OCI-LY7 (cell line): ENCODE data around the gene QRFPR. TPM values are rescaled to one million over a fixed set of nuclear protein-coding genes. Genes with fewer than 3 reads are reported as not detected.

ENCODE experiments used
- BruUV-seq: library from RNA; stranded (reverse); fragments of 400-500 nt; replicated peaks from 2 replicates; lab custom pipeline; 2021; lab: Mats Ljungman, UMichigan
- CTCF ChIA-PET: fragments of 300-600 bp; sonication (Branson Sonifier 250); formaldehyde crosslinking; loops from one replicate; lab custom pipeline; 2022; ENCODE audit warnings: antibody characterized with exemption; ENCODE audit not compliant: unreplicated experiment; lab: Charles Lee
- POLR2A ChIA-PET: fragments of 300-600 bp; sonication (Branson Sonifier 250); formaldehyde crosslinking; loops from one replicate; lab custom pipeline; 2022; ENCODE audit warnings: antibody characterized with exemption; lab: Charles Lee
- DNase-seq: peaks from one replicate; pipeline ENCODE4 v3.0.0-alpha.2; 2015; ENCODE audit warnings: low spot score
- H2AFZ ChIP-seq: fragments of 200-600 bp; sonication (generic), shearing (Covaris generic); 2 replicates; pipeline ENCODE4 v1.6.1; 2014; ENCODE audit warnings: mild to moderate bottlenecking, antibody characterized with exemption, low read length, moderate library complexity
- H3K27ac ChIP-seq: fragments of 200-600 bp; sonication (generic); 2 replicates; pipeline ENCODE4 v1.5.1; 2014; ENCODE audit warnings: mixed run types, low read depth, mild to moderate bottlenecking, moderate library complexity, low read length, inconsistent platforms; ENCODE audit not compliant: poor library complexity, severe bottlenecking
- H3K36me3 ChIP-seq: fragments of 200-600 bp; sonication (generic); 2 replicates; pipeline ENCODE4 v1.6.1; 2014; ENCODE audit warnings: mild to moderate bottlenecking, antibody characterized with exemption, low read length, moderate library complexity, mixed read lengths; ENCODE audit not compliant: insufficient read depth
- H3K4me1 ChIP-seq: fragments of 200-600 bp; sonication (generic); 2 replicates; pipeline ENCODE4 v1.5.1; 2014; ENCODE audit warnings: mild to moderate bottlenecking, low read length; ENCODE audit not compliant: insufficient read depth, poor library complexity, severe bottlenecking
- H3K4me2 ChIP-seq: fragments of 200-600 bp; sonication (generic); 2 replicates; pipeline ENCODE4 v1.6.1; 2014; ENCODE audit warnings: mild to moderate bottlenecking, low read length
- H3K4me3 ChIP-seq: fragments of 200-600 bp; sonication (generic); 2 replicates; pipeline ENCODE4 v1.5.1; 2014; ENCODE audit warnings: mild to moderate bottlenecking, low read depth, low read length; ENCODE audit not compliant: poor library complexity, severe bottlenecking
- H3K79me2 ChIP-seq: fragments of 200-600 bp; sonication (generic); 2 replicates; pipeline ENCODE4 v1.6.1; 2016; ENCODE audit warnings: low read depth, mild to moderate bottlenecking, low read length, moderate library complexity, mixed read lengths; ENCODE audit not compliant: insufficient read depth
- H3K9me2 ChIP-seq: fragments of 200-600 bp; sonication (generic); 2 replicates; pipeline ENCODE4 v1.6.1; 2016; ENCODE audit warnings: mild to moderate bottlenecking, low read length, mixed read lengths; ENCODE audit not compliant: insufficient read depth
- H3K9me3 ChIP-seq: fragments of 200-600 bp; sonication (generic); 2 replicates; pipeline ENCODE4 v1.6.1; 2014; ENCODE audit warnings: mild to moderate bottlenecking, mixed run types, low read length, mixed read lengths
- H4K20me1 ChIP-seq: fragments of 200-600 bp; sonication (generic); 2 replicates; pipeline ENCODE4 v1.6.1; 2014; ENCODE audit warnings: mild to moderate bottlenecking, antibody characterized with exemption, low read length, moderate library complexity, mixed read lengths; ENCODE audit not compliant: insufficient read depth
- CTCF ChIP-seq: fragments of 200-600 bp; sonication (generic); conservative IDR thresholded peaks from 2 replicates; pipeline ENCODE4 v1.5.1; 2014; ENCODE audit warnings: mild to moderate bottlenecking, antibody characterized with exemption, low read length, moderate library complexity, mixed read lengths
- EZH2phosphoT487 ChIP-seq: fragments of 200-600 bp; sonication (generic); IDR thresholded peaks from 2 replicates; pipeline ENCODE4 v1.6.1; 2018; ENCODE audit warnings: low read depth, borderline replicate concordance, mild to moderate bottlenecking, mixed run types, antibody characterized with exemption, low read length, moderate library complexity, mixed read lengths
- intact Hi-C: fragments of 100-400 bp; cut with micrococcal nuclease; formaldehyde crosslinking; loops from one replicate; pipeline ENCODE4 v1.10.0; 2022; ENCODE audit not compliant: unreplicated experiment
- total RNA-seq, 2 experiments: library from RNA; depleted of rRNA in 1 of 2; stranded (reverse); fragments of >200 nt in 1 of 2; shearing (Covaris generic) in 1 of 2; gene quantifications; 2 replicates each; pipeline ENCODE4 v1.2.3, GENCODE V29; 2014 to 2022

Gene QRFPR
- total RNA-seq, 2 experiments from 2014 or later: not detected

GRCh38 chr4:121308828-121309227 lies 72.0 kb downstream of the QRFPR start:
- no peaks in the 10 kb centered on the region for H3K4me1 ChIP-seq
- no peaks in the 10 kb centered on the region for H3K9me2 ChIP-seq
- no peak overlapping the region for H2AFZ ChIP-seq
- no peak overlapping the region for H3K4me3 ChIP-seq
- TF ChIP-seq CTCF (no peak), EZH2phosphoT487 (no peak)
- H3K79me2 ChIP-seq: no peaks in the 10 kb centered on the region
- no TSS peak for BruUV-seq
- CTCF ChIA-PET: no interaction called here
- POLR2A ChIA-PET: no interaction called here
- no peaks in the 10 kb centered on the region for H3K36me3 ChIP-seq
- no peak for DNase-seq
- no peaks in the 10 kb centered on the region for H4K20me1 ChIP-seq
- no peaks in the 10 kb centered on the region for H3K9me3 ChIP-seq
- no peak overlapping the region for H3K27ac ChIP-seq
- intact Hi-C loops: no loop called here
- no peak overlapping the region for H3K4me2 ChIP-seq

GRCh38 chr4:121308328-121308663 lies 72.5 kb downstream of the QRFPR start:
- intact Hi-C loops: no loop called here
- no peak overlapping the region for H3K27ac ChIP-seq
- BruUV-seq: no TSS peak
- DNase-seq: no peak
- H3K9me3 ChIP-seq: no peaks in the 10 kb centered on the region
- CTCF ChIA-PET: no interaction called here
- H2AFZ ChIP-seq: no peak overlapping the region
- H3K4me1 ChIP-seq: no peaks in the 10 kb centered on the region
- POLR2A ChIA-PET: interaction anchor here (0.7 kb wide), 1 partner anchor 10 kb away, joined by 3 read pairs; no protein-coding TSS in a partner anchor
- TF ChIP-seq CTCF: no peak
- no peak for TF ChIP-seq EZH2phosphoT487
- H3K36me3 ChIP-seq: no peaks in the 10 kb centered on the region
- no peak overlapping the region for H3K4me2 ChIP-seq
- H3K9me2 ChIP-seq: no peaks in the 10 kb centered on the region
- no peaks in the 10 kb centered on the region for H3K79me2 ChIP-seq
- H3K4me3 ChIP-seq: no peak overlapping the region
- H4K20me1 ChIP-seq: no peaks in the 10 kb centered on the region

GRCh38 chr4:121307445-121308327 lies 73.1 kb downstream of the QRFPR start:
- H3K4me1 ChIP-seq: no peaks in the 10 kb centered on the region
- DNase-seq: peak; percentile 28
- no peak overlapping the region for H3K4me2 ChIP-seq
- H3K9me3 ChIP-seq: no peaks in the 10 kb centered on the region
- H3K9me2 ChIP-seq: no peaks in the 10 kb centered on the region
- H3K4me3 ChIP-seq: no peak overlapping the region
- ChIA-PET CTCF (no interaction called here), POLR2A (interaction anchor here (0.7 kb wide), 1 partner anchor 11 kb away, joined by 3 read pairs; no protein-coding TSS in a partner anchor)
- TF ChIP-seq EZH2phosphoT487 (no peak), CTCF (peak; percentile 82)
- no peak overlapping the region for H2AFZ ChIP-seq
- H3K27ac ChIP-seq: no peak overlapping the region
- H3K79me2 ChIP-seq: no peaks in the 10 kb centered on the region
- no TSS peak for BruUV-seq
- H3K36me3 ChIP-seq: no peaks in the 10 kb centered on the region
- no peaks in the 10 kb centered on the region for H4K20me1 ChIP-seq
- intact Hi-C loops: no loop called here
